GM19452 (cell line): Measurements from ENCODE around the gene MKI67.
A peak's percentile ranks its signal among the peaks of the same experiment; 100 is the strongest.
"Not testable (repeated sequence)": the region's sequence is repeated elsewhere in the genome, so short reads cannot be mapped to it uniquely, and the experiment has no call there.

Experiments used
- ATAC-seq: cut with Tn5 transposase; IDR thresholded peaks from one replicate; pipeline ENCODE4 v1.9.1; 2021; ENCODE audit not compliant: unreplicated experiment

Gene MKI67

GRCh38 chr10:128150561-128150960 lies 24.3 kb upstream of the MKI67 start:
- ATAC-seq, result no peak

DNA sequence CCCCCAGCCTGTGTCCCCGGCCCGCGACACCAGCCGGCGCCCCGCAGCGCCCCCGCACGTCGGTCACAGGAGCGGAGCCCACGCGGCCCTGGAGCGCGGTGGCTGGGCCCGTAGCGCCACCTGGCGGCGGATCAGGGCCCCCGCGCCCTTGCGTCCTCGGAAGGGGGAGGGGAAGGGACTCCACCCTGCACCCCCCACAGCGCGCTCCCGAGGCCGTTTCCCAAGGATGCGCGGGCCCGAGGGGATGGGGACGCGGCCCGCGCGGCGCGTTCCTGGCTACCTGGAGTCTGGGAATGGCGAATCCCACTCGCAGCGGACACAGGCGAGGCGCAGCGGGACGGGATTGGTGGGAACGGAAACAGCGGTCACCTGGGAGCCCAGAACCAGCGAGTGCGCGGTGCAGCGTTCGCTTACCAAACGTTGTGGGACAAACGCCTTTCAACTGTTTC lies 23.8 kb upstream of the MKI67 start:
- peak; percentile 92 for ATAC-seq

GRCh38 chr10:128149267-128150014 lies 23.2 kb upstream of the MKI67 start:
- no peak for ATAC-seq

- no peak for ATAC-seq
Observed at GRCh38 chr10:128147669-128148068, 21.4 kb upstream of the MKI67 start.

- ATAC-seq, result peak; percentile 41
Observed at GRCh38 chr10:128147064-128147463, 20.8 kb upstream of the MKI67 start.

- no peak for ATAC-seq
Observed at GRCh38 chr10:128144547-128144946, 18.3 kb upstream of the MKI67 start.

- no peak for ATAC-seq
Observed at GRCh38 chr10:128143531-128143930, 17.3 kb upstream of the MKI67 start.

DNA sequence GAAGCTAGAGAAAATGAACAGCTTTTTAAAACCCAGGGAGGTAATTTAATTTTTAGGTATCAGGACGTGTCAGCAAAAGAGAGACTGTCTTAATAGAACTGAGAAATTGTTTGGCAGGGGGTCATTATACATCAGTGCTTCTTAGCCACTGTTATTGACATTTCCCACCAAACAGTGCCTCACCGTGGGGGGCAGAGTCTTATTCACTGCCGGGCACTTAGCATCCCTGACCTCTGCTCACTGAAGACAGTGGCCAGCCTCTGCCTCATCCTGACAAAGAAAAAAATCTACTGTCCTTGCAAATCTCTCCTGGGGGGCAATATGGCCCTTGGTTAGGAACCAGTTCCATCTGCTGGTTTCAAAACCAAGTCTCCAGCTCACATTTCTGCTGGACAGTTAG lies 14.2 kb upstream of the MKI67 start:
- ATAC-seq, result no peak

DNA sequence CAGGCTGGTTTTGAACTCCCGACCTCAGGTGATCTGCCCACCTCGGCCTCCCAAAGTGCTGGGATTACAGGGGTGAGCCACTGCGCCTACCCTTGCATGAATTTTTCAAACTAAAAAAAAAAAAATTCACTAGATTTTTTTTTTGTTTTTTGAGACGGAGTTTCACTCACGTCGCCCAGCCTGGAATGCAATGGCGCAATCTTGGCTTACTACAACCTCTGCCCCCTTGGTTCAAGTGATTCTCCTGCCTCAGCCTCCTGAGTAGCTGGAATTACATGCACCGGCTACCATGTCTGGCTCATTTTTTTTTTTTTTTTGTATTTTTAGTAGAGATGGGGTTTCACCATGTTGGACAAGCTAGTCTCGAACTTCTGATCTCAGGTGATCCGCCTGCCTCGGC lies 12.2 kb upstream of the MKI67 start:
- ATAC-seq, result not testable (repeated sequence)

DNA sequence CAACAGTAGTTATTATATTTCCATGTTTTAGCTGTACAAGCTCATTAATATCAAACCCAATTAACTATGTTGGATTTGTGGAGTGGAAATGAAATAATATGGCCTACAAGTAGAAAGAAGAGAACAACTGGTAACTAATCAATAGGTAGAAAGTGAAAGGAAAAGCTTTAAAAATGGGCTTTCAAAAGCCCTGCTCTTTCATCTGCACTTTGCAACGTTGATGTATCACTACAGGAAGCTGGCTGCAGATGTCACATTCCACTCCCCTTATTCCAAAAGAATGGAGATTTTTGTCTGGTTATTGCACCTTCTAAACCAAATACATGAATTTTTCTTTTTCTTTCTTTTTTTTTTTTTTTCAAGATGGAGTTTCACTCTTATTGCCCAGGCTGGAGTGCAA lies 11.7 kb upstream of the MKI67 start:
- no peak for ATAC-seq

DNA sequence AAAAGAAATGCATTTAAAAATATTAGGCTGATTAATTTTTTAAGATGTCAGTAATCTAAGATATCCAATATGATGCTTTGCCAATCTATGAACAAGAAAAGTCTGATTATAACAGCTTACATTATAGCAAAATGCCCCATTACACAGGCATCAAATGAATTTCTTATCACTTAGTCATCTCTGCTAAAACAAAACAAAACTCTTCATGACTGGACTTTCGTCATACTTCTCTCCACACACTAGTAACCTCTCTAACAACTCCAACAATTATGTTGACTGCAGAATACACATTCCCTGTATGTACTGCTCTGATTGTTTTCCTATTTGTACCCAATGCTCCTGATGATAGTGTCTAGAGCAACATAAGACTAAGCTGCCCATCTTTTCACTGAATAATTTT lies 3.8 kb upstream of the MKI67 start:
- ATAC-seq, result no peak

DNA sequence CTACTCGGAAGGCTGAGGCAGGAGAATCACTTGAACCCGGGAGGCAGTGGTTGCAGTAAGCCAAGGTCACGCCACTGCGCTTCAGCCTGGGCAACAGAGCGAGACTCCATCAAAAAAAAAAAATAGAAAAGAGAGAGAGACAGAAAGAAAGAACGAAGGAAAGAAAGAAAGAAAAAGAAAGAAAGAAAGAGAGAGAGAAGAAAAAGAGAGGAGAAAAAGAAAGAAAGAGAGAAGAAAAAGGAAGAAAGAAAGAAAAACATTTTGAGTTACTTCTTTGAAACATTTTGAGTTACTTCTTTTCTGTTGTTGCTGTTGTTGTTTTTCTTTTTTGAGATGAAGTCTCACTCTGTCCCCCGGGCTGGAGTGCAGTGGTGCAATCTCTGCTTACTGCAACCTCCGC lies 2.4 kb upstream of the MKI67 start:
- ATAC-seq, result no peak

GRCh38 chr10:128125416-128125943 lies 743 bp downstream of the MKI67 start:
- ATAC-seq, result no peak

DNA sequence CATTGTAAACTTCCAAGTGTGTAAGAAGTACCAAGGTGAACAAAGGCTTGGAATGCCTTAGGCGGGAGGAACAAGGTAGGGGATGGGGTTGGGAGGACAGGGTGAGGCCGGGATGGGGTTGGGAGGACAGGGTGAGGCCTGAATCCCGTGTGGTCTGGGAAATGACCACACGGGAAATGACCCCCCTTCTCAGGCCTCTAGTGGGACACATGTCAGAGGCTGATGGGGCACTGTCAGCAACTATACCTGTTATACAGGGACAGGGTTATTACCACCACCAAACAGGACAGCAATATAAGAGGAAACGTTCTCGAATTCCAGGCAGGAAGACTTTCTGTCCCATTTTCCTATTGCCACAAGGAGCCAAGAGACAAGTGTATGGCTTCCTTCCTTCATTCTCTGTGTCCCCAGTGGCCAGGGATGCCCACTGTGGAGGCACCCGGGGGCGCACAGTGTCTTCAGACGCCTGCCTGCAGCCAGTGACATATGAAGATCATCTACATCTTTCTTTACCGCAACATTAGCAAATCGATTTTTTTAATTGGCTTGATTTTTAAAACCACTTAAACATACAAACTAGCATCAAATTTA lies 1.3 kb downstream of the MKI67 start:
- ATAC-seq, result no peak

GRCh38 chr10:128123846-128124245 lies 2.4 kb downstream of the MKI67 start:
- ATAC-seq, result no peak

- no peak for ATAC-seq
Observed at GRCh38 chr10:128122931-128123330, 3.3 kb downstream of the MKI67 start.

DNA sequence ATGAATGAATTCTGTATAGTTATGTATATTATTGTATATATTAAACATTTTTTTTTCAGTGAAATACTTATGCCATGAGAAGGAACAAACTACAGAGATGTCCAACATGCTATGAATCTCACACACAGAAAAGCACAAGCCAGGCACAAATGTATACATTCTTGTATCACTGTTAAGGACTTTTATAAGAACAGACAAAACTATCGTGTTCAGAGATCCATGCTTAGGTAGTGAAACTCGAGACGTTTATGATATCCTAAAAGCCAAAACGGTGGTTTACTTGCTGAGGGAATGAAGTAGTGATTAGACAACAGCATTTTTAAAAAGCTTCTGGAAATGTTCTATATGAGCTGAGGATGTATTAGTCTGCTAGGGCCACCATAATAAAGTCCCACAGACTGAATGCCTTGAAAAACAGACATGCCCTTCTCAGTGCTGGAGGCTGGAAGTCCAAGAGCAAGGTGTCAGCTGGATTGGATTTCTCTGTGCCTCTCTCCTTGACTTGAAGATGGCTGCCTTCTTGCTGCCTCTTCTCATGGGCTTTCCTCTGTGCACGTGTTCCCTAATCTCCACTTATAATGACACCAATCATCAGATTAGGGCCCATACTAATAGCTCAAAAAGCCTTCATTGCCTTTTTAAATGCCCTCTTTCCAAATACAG lies 4.3 kb downstream of the MKI67 start:
- no peak for ATAC-seq

- no peak for ATAC-seq
Observed at GRCh38 chr10:128116851-128117615, 9.2 kb downstream of the MKI67 start.

GRCh38 chr10:128116187-128116586 lies 10.0 kb downstream of the MKI67 start:
- ATAC-seq, result no peak

DNA sequence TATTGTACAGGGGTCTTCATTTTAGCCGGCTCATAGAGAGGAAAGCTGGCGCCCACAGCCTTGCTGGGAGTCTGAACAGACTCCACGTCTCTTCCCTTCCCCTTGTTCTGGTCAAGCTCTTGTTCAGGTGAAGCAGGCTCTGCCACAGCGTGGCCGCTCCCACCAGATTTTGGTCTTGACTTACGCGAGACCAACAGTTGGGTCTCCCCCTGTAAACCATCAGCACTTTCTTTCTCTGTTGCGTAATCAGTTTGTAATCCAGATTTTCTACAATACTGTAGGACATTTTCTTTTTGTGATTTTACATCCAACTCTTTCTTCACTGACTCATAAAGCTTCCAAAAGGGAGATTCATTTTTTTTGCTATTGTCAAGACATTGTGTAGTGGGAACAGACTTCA lies 10.9 kb downstream of the MKI67 start:
- ATAC-seq, result no peak

- ATAC-seq, result no peak
Observed at GRCh38 chr10:128114901-128115300, 11.3 kb downstream of the MKI67 start.
